NCI-H146 (cell line): ENCODE measurements around the gene GPAM.

Source experiments
- DNase-seq: peaks from one replicate; lab custom pipeline; 2025; lab: John Stamatoyannopoulos, UW

Gene GPAM

DNA sequence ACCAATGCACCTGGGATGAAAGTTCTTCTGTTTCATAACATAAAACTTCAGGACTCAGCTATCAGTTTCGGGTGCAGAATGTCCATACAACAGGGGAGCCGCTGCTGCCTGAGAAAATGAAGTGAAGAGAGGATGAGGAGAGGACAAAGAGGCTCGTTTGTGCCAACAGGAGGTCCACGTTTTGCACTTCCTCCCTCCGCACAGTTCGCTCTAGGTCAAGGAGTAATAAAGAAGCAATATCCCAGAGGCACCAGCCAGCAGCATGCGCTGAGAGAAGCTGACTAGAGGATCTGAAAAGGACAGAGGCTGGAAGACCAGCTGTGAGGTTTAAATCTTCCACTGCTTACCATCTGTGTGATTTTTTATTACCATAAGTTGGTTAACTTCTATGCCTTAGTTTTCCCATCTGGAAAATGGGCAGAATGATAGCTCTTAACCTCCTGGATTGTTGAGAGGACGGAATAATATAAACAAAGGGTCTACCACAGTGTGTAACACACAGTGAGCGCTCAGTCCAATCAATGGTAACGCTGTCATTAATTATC, 709 bp downstream of the GPAM start:
- peak; percentile 35 for DNase-seq

GRCh38 chr10:112177247-112177646, 6.3 kb downstream of the GPAM start:
- no peak for DNase-seq

DNA sequence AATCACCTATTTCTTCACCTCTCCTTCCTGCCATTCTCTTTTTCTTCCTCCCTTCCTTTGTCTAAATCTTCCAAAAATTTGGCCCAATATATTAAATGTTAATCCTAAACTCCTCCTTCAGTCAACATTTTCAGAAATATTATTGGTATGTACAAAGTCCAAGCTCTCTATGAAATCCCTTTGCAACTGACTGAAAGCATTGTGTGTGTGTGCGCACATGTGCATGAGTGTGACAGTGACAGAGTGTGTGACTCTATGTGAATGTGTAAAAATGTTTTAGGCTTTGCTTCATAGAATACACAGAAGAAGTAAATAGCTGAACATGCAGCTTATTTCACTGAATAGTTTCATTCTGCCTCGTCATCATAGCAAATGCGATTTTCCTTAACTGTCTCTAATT, 7.0 kb downstream of the GPAM start:
- no peak for DNase-seq

GRCh38 chr10:112175409-112175808, 8.2 kb downstream of the GPAM start:
- no peak for DNase-seq

GRCh38 chr10:112173206-112173605, 10.4 kb downstream of the GPAM start:
- no peak for DNase-seq

- DNase-seq, result no peak
Measured at GRCh38 chr10:112168733-112169132, 14.8 kb downstream of the GPAM start.

DNA sequence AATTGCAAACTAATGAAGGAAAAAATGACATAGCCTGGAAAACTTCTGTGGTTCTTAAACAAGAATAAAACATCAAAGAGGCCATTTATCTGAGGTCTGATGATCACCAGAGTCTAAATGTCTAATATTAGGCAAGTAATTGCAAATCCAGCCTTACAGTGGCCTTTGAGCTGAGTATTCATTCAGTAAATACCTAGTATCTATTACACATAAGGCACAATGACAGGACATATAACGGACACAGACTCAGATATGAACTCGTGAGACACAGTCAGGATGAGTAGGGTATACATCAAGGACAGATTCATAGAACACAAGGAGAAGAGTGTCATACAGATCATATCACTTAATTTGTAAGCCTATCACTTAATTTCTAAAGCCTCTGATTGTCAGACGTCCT, 16.8 kb downstream of the GPAM start:
- DNase-seq, result no peak

DNA sequence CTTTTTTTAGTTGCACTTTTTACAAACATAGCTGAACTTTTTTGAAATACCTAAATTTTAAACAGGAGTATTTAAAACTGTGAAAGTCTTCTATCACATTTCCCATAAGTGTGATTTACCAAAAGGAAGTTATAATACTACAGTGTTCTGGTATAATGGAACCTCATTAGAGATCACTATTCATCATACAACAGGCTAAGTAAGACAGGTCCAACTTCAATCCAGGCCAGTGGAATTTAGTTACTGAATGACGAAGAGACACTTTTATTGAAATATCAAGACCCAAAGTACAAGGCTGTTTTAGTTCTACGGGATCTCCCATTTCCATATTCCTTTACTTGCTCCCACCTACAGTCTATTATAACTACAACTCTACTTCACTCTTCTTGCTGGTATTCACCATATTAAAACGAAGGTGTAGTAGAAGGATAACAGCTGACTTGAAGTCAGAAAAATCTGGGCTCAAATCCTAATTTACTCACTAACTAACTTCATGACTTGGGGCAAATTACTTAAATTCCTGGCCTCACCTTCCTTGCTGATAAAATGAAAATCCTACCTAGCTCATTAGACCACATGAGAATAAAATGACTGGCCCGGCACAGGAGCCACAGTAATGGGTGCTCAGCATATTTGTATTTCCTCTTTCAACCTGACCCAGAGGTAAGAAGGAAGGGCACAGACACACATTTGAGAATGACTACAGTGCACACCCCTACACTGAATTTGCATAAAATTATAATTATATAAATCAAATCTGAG, 21.6 kb downstream of the GPAM start:
- no peak for DNase-seq

GRCh38 chr10:112160834-112161233, 22.7 kb downstream of the GPAM start:
- DNase-seq, result no peak

DNA sequence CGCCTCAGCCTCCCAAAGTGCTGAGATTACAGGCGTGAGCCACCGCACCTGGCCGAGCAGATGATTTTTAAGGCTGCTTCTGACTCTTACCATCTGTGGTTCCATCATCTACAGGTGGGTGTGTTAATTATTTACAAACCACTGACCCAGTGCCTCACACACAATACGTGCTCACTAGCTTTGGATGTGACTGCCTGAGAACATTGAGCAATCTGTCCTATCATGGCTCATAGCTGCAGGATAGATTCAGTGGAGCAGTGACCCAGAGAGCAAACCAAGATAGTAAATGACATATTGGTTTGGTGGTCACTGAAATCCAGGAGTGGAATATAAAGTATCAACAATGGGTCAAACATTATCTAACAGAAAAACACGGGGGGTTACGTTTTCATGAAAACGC, 24.1 kb downstream of the GPAM start:
- DNase-seq, result no peak

GRCh38 chr10:112151524-112152039, 32.0 kb downstream of the GPAM start:
- no peak for DNase-seq

- DNase-seq, result peak; percentile 5
Measured at GRCh38 chr10:112148331-112148730, 35.2 kb downstream of the GPAM start.

DNA sequence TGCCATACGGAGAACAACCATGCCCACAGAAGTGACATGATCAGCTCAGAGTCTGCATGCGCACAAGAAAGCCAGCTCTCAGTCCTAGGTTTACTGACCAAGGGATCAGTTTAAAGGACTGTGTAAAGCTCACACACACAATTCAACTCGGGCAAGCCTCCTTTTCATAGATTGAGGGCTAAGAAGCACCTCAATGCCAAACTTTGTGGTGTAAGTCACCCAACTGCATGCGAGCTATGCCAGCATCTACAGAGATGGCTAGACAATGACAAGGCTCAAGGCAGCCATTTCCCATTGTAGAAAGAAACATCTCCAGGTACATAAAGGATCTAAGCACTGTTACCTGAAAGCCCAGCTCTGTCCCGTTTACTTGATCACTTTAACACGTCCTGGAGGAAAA, 36.8 kb downstream of the GPAM start:
- DNase-seq, result no peak

GRCh38 chr10:112145263-112145662, 38.3 kb downstream of the GPAM start:
- no peak for DNase-seq

DNA sequence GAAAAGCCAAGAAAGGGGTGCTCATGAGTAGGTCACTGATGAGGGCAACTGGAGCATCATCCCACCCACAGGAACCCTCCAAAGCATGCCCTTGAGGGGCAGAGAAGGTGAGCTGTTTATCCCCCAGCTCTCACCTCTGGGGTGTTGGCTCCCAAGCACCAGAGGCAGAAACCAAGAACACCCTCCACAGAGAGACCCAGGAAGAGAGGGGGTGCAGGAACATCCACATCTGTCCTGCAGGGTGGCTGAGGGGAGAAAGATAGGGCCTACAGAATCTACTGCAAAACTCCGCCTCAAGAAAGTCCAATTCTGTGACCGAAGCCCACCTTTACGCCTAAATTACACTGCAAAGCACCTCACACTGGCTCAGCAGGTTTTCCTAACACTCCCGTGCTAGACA, 40.1 kb downstream of the GPAM start:
- DNase-seq, result no peak

GRCh38 chr10:112141292-112141691, 42.3 kb downstream of the GPAM start:
- no peak for DNase-seq

- DNase-seq, result peak; percentile 87
Measured at GRCh38 chr10:112140110-112140970, 43.2 kb downstream of the GPAM start.

- no peak for DNase-seq
Measured at GRCh38 chr10:112139176-112139575, 44.4 kb downstream of the GPAM start.

GRCh38 chr10:112137154-112137987, 46.2 kb downstream of the GPAM start:
- peak; percentile 53 for DNase-seq

- no peak for DNase-seq
Measured at GRCh38 chr10:112136486-112137153, 46.9 kb downstream of the GPAM start.

DNA sequence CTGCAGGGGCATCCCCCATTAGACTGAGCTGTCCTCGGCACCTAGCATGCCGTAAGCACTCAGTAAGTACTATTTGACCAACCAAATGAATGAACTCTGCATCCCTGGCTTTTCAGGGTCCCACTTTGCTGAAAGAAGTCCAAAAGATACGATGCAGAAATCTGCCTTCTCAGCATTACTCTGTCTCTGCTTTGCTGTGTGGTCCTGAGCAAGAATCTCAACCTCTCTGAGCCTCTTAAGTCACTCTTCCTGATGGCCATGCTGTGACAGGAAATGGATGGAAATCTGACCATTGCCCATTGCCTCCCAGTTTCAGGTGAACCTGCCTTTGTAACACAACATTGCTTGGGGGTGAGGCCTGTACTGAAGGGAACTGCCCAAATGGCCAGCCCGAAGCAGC, 48.0 kb downstream of the GPAM start:
- no peak for DNase-seq
